Lower lobe of right lung (tissue), 2 donors: Measurements from ENCODE around the gene MCTP1. TPM values are rescaled to one million over a fixed set of nuclear protein-coding genes. Genes with fewer than 3 reads are reported as not detected.

Source experiments
- ATAC-seq, 2 donors: fragments of 200-7000 bp; cut with Tn5 transposase; one replicate each; pipeline ENCODE4 v1.9.1; 2020 to 2022; ENCODE audit warnings: mild to moderate bottlenecking in 2 of 2, moderate library complexity in 2 of 2
- DNase-seq: peaks from one replicate; pipeline ENCODE4 v3.0.0-alpha.2; 2020
- H3K27ac ChIP-seq: fragments of 200-600 bp; one replicate; pipeline ENCODE4 v1.8.0; 2022
- H3K27me3 ChIP-seq: fragments of 200-600 bp; one replicate; pipeline ENCODE4 v1.8.0; 2022; ENCODE audit warnings: low read depth
- H3K36me3 ChIP-seq: fragments of 200-600 bp; one replicate; pipeline ENCODE4 v1.8.0; 2022; ENCODE audit warnings: mild to moderate bottlenecking
- H3K4me1 ChIP-seq: fragments of 200-600 bp; one replicate; pipeline ENCODE4 v1.8.0; 2022
- H3K4me3 ChIP-seq: fragments of 200-600 bp; one replicate; pipeline ENCODE4 v1.8.0; 2022; ENCODE audit warnings: mild to moderate bottlenecking
- H3K9me3 ChIP-seq: fragments of 200-600 bp; one replicate; pipeline ENCODE4 v1.8.0; 2022
- CTCF ChIP-seq: fragments of 200-600 bp; IDR thresholded peaks from one replicate; pipeline ENCODE4 v1.8.0; 2022; ENCODE audit warnings: antibody characterized with exemption, mild to moderate bottlenecking
- intact Hi-C: fragments of 100-400 bp; cut with DNase I; formaldehyde crosslinking; loops from one replicate; pipeline ENCODE4 v1.11.0; 2022
- total RNA-seq: library from RNA; stranded (reverse); fragmentation: NEBNext Ultra II Directional; extraction: Animal tissue kit (Norgen Biotek cat#: 25700); gene quantifications from one replicate; pipeline ENCODE4 v1.2.1, GENCODE V29; 2021
- donor health status: DM: no; HTN: yes; CAD: no; lungs with severe emphysema.

Gene MCTP1
- total RNA-seq, 1 donor from 2014 or later: 38.7 TPM

- intact Hi-C loops: no loop called here
- ATAC-seq: no peak
Observed at GRCh38 chr5:94705427-94705826, 579.5 kb downstream of the MCTP1 start.

GRCh38 chr5:94702729-94703128 lies 582.2 kb downstream of the MCTP1 start:
- DNase-seq (no peak), ATAC-seq (no peak)
- peaks cover 6% of the 10 kb centered on the region for H3K36me3 ChIP-seq
- TF ChIP-seq CTCF: no peak
- no peak overlapping the region for H3K27ac ChIP-seq
- no peaks in the 10 kb centered on the region for H3K4me1 ChIP-seq
- no peak overlapping the region for H3K4me3 ChIP-seq
- H3K27me3 ChIP-seq: no peaks in the 10 kb centered on the region
- intact Hi-C loops: no loop called here
- H3K9me3 ChIP-seq: no peaks in the 10 kb centered on the region

More at GRCh38 chr5:94705427-94705826, 579.5 kb downstream of the MCTP1 start:
- no peaks in the 10 kb centered on the region for H3K27me3 ChIP-seq
- H3K9me3 ChIP-seq: no peaks in the 10 kb centered on the region
- DNase-seq: no peak
- no peaks in the 10 kb centered on the region for H3K4me1 ChIP-seq
- TF ChIP-seq CTCF: no peak
- H3K27ac ChIP-seq: no peak overlapping the region
- peaks cover 21% of the 10 kb centered on the region for H3K36me3 ChIP-seq
- H3K4me3 ChIP-seq: no peak overlapping the region

- Histone ChIP-seq H3K4me3 (no peak overlapping the region), H3K27ac (no peak overlapping the region), H3K4me1 (no peaks in the 10 kb centered on the region), H3K27me3 (no peaks in the 10 kb centered on the region), H3K36me3 (peaks cover 6% of the 10 kb centered on the region), H3K9me3 (no peaks in the 10 kb centered on the region)
- ATAC-seq (no peak), DNase-seq (no peak)
- intact Hi-C loops: no loop called here
- no peak for TF ChIP-seq CTCF
Observed at GRCh38 chr5:94700592-94700991, 584.3 kb downstream of the MCTP1 start.

- no peak overlapping the region for H3K27ac ChIP-seq
- no peaks in the 10 kb centered on the region for H3K4me1 ChIP-seq
- H3K36me3 ChIP-seq: peaks cover 11% of the 10 kb centered on the region
- H3K27me3 ChIP-seq: no peaks in the 10 kb centered on the region
- ATAC-seq (no peak), DNase-seq (no peak)
- intact Hi-C loops: no loop called here
- H3K4me3 ChIP-seq: no peak overlapping the region
- no peak for TF ChIP-seq CTCF
- no peaks in the 10 kb centered on the region for H3K9me3 ChIP-seq
Observed at GRCh38 chr5:94699562-94699961, 585.3 kb downstream of the MCTP1 start.

GRCh38 chr5:94698197-94698596 lies 586.7 kb downstream of the MCTP1 start:
- peaks cover 11% of the 10 kb centered on the region for H3K36me3 ChIP-seq
- H3K27me3 ChIP-seq: no peaks in the 10 kb centered on the region
- H3K9me3 ChIP-seq: no peaks in the 10 kb centered on the region
- ATAC-seq: no peak
- DNase-seq: no peak
- TF ChIP-seq CTCF: no peak
- H3K4me3 ChIP-seq: no peak overlapping the region
- H3K4me1 ChIP-seq: peaks cover 4% of the 10 kb centered on the region
- intact Hi-C loops: no loop called here
- no peak overlapping the region for H3K27ac ChIP-seq

GRCh38 chr5:94694671-94695070 lies 590.2 kb downstream of the MCTP1 start:
- no peaks in the 10 kb centered on the region for H3K27me3 ChIP-seq
- no peaks in the 10 kb centered on the region for H3K9me3 ChIP-seq
- no peak overlapping the region for H3K27ac ChIP-seq
- intact Hi-C loops: no loop called here
- TF ChIP-seq CTCF: no peak
- H3K36me3 ChIP-seq: peaks cover 8% of the 10 kb centered on the region
- peaks cover 6% of the 10 kb centered on the region for H3K4me1 ChIP-seq
- DNase-seq: no peak
- ATAC-seq: no peak
- no peak overlapping the region for H3K4me3 ChIP-seq
